Measurements from ENCODE around the gene RASA3. TPM values are rescaled to one million over a fixed set of nuclear protein-coding genes. Genes with fewer than 3 reads are reported as not detected.

RASA3 gene
- total and polyA plus RNA-seq, 2 of the 4 experiments (the other 2 are of a cell fraction) = 21.0 to 31.4 TPM

GRCh38 chr13:114109641-114110041 is 22.8 kb downstream of the RASA3 start:
- H3K4ac ChIP-seq (ENCODE audit: low read depth, low read length) = peak overlapping the region; percentile 94
- DNase-seq (no peak), ATAC-seq (ENCODE audit: low read depth) (no peak)
- TF ChIP-seq RCOR1 (IDR thresholded peaks at IDR 0.05; ENCODE audit: insufficient replicate concordance, low read length) (no peak), RFX5 (IDR thresholded peaks at IDR 0.05; ENCODE audit: low read depth, low read length) (no peak), RAD21 (IDR thresholded peaks at IDR 0.05; ENCODE audit: low read length) (no peak), MAZ (IDR thresholded peaks at IDR 0.05; ENCODE audit: borderline replicate concordance, low read depth, low read length) (no peak), POLR2A (IDR thresholded peaks at IDR 0.05; ENCODE audit: low read depth, low read length) (no peak), NFE2L2 (IDR thresholded peaks at IDR 0.05; ENCODE audit: low read depth, low read length) (no peak), USF2 (IDR thresholded peaks at IDR 0.05; ENCODE audit: low read depth, low read length) (no peak), FOS (IDR thresholded peaks at IDR 0.05; ENCODE audit: low read depth, low read length) (no peak), MXI1 (IDR thresholded peaks at IDR 0.05; ENCODE audit: borderline replicate concordance, low read depth, low read length) (no peak), CHD1 (IDR thresholded peaks at IDR 0.05; ENCODE audit: low read depth, low read length) (no peak), MAFK (IDR thresholded peaks at IDR 0.05; ENCODE audit: low read depth, low read length) (no peak), BHLHE40 (IDR thresholded peaks at IDR 0.05; ENCODE audit: low read depth, low read length) (no peak), SMC3 (IDR thresholded peaks at IDR 0.05; ENCODE audit: low read depth, low read length) (no peak), CEBPB (IDR thresholded peaks at IDR 0.05; ENCODE audit: low read depth, low read length) (no peak)
- TF ChIP-seq, protein P1, sequence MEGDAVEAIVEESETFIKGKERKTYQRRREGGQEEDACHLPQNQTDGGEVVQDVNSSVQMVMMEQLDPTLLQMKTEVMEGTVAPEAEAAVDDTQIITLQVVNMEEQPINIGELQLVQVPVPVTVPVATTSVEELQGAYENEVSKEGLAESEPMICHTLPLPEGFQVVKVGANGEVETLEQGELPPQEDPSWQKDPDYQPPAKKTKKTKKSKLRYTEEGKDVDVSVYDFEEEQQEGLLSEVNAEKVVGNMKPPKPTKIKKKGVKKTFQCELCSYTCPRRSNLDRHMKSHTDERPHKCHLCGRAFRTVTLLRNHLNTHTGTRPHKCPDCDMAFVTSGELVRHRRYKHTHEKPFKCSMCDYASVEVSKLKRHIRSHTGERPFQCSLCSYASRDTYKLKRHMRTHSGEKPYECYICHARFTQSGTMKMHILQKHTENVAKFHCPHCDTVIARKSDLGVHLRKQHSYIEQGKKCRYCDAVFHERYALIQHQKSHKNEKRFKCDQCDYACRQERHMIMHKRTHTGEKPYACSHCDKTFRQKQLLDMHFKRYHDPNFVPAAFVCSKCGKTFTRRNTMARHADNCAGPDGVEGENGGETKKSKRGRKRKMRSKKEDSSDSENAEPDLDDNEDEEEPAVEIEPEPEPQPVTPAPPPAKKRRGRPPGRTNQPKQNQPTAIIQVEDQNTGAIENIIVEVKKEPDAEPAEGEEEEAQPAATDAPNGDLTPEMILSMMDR (conservative IDR thresholded peaks at IDR 0.05; ENCODE audit: low read depth, low read length) = no peak
- TF ChIP-seq, protein P2, sequence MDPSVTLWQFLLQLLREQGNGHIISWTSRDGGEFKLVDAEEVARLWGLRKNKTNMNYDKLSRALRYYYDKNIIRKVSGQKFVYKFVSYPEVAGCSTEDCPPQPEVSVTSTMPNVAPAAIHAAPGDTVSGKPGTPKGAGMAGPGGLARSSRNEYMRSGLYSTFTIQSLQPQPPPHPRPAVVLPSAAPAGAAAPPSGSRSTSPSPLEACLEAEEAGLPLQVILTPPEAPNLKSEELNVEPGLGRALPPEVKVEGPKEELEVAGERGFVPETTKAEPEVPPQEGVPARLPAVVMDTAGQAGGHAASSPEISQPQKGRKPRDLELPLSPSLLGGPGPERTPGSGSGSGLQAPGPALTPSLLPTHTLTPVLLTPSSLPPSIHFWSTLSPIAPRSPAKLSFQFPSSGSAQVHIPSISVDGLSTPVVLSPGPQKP (IDR thresholded peaks at IDR 0.05; ENCODE audit: borderline replicate concordance, low read depth, low read length) = no peak
- H3K9me1 ChIP-seq (ENCODE audit: insufficient read depth, low read length) = peaks cover 48% of the 10 kb centered on the region
- H3K27me3 ChIP-seq (ENCODE audit: control insufficient read depth, insufficient read depth, low read length) = no peaks in the 10 kb centered on the region
- no peak overlapping the region; the same call in 1 of the 2 replicates for H3K18ac ChIP-seq (ENCODE audit: low read depth, low read length)
- H3K9ac ChIP-seq (ENCODE audit: low read depth, low read length) = peak overlapping the region; percentile 21; the same call in 1 of the 2 replicates
- ChIA-PET CTCF (no interaction called here), POLR2A (ENCODE audit: unreplicated experiment) (no interaction called here)
- intact Hi-C loops (cut with micrococcal nuclease) (no loop called here), in situ Hi-C loops (cut with MboI; ENCODE audit: low sequenced_read_pairs) (no loop called here), dilution Hi-C loops (cut with HindIII; ENCODE audit: low sequenced_read_pairs, unreplicated experiment) (no loop called here)
- no peak overlapping the region for H2AK9ac ChIP-seq (replicated peaks; ENCODE audit: low read depth, low read length, poor library complexity)
- no peak overlapping the region for H2AFZ ChIP-seq (replicated peaks; ENCODE audit: low read length, poor library complexity)
- H3K4me1 ChIP-seq (ENCODE audit: control insufficient read depth, insufficient read depth, low read length) = peaks cover 69% of the 10 kb centered on the region
- H3K9me3 ChIP-seq (ENCODE audit: control insufficient read depth, insufficient read depth, low read length) = no peaks in the 10 kb centered on the region
- H4K5ac ChIP-seq (ENCODE audit: low read depth, low read length) = no peak overlapping the region
- H3K14ac ChIP-seq (replicated peaks; ENCODE audit: low read depth, low read length) = peak overlapping the region; percentile 45
- peak overlapping the region; percentile 79 for H3K27ac ChIP-seq (ENCODE audit: insufficient read depth, low read length)
- H3K4me3 ChIP-seq (ENCODE audit: insufficient read depth, low read depth, low read length) = no peak overlapping the region
- peaks cover 17 to 76% of the 10 kb centered on the region in 2 experiments; a peak in 3 of 4 replicates for H3K79me1 ChIP-seq (ENCODE audit: low read depth in 1 of 2, low read length in 2 of 2)
- H2BK120ac ChIP-seq (ENCODE audit: low read depth, low read length) = peak overlapping the region; percentile 11; the same call in 1 of the 2 replicates
- H2BK15ac ChIP-seq (ENCODE audit: low read depth, low read length) = 0 out of 3 replicates have a peak overlapping the region, but pooled peaks have one; percentile 19
- no peak overlapping the region for H3K56ac ChIP-seq (ENCODE audit: extremely low read depth, insufficient read depth, low read length)
- H3K36me3 ChIP-seq (ENCODE audit: control insufficient read depth, insufficient read depth, low read length) = peaks cover 15% of the 10 kb centered on the region
- H3K23ac ChIP-seq (ENCODE audit: low read depth, low read length) = peak overlapping the region; percentile 58; the same call in 1 of the 2 replicates
- WGBS, 2 experiments (ENCODE audit: extremely low coverage in 2 of 2, insufficient read length in 1 of 2) = 78% methylated on average over 13 of the region's 24 CpGs; no CpG with 5 or more reads in 1 of the 2 experiments
- no TSS peak for BruUV-seq (replicated peaks)
- peak overlapping the region in 1 of 2 experiments; percentile 26; a peak in 3 of 4 replicates for H4K8ac ChIP-seq (ENCODE audit: low read depth in 2 of 2, low read length in 2 of 2)
- peak overlapping the region; percentile 98 for H2AK5ac ChIP-seq (ENCODE audit: low read depth, low read length)
- no peak overlapping the region for H3K4me2 ChIP-seq (ENCODE audit: low read depth, low read length)
- no peak overlapping the region for H4K91ac ChIP-seq (ENCODE audit: insufficient read depth, low read depth, low read length)
- H2BK20ac ChIP-seq (ENCODE audit: low read depth, low read length) = no peak overlapping the region
- H2BK5ac ChIP-seq (ENCODE audit: low read depth, low read length, poor library complexity, severe bottlenecking) = peak overlapping the region; percentile 91
- H4K20me1 ChIP-seq (ENCODE audit: insufficient read depth, low read length) = peaks cover 51% of the 10 kb centered on the region

All from IMR-90 (cell line).